COLO829 (cell line): ENCODE data around the gene DAAM1.

Source experiments
- DNase-seq: peaks from one replicate; pipeline ENCODE4 v3.0.0; 2012; ENCODE audit warnings: low spot score

DAAM1 gene

GRCh38 chr14:59341858-59342477, 153.5 kb downstream of the DAAM1 start:
- no peak for DNase-seq

- no peak for DNase-seq
Measured at GRCh38 chr14:59342516-59343484, 154.3 kb downstream of the DAAM1 start.

DNA sequence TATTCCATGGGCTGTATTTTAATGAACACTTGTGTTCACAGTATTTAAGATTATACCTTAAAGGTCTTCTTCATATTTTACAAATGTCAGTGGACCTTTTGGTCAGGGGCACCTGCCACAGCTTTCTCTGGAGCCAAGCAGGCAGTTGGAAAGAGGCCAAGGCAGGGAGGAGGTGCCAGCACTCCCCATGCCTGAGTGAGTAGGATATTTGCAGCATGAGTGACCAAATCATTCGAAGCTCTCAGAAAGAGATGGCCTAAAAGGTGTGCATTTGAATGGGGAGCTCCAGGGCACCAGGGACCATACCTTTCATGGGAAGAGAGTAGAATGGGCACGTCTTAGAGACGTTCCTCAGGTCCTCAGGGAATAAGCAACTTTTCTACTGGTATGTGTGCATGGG, 155.1 kb downstream of the DAAM1 start:
- no peak for DNase-seq

DNA sequence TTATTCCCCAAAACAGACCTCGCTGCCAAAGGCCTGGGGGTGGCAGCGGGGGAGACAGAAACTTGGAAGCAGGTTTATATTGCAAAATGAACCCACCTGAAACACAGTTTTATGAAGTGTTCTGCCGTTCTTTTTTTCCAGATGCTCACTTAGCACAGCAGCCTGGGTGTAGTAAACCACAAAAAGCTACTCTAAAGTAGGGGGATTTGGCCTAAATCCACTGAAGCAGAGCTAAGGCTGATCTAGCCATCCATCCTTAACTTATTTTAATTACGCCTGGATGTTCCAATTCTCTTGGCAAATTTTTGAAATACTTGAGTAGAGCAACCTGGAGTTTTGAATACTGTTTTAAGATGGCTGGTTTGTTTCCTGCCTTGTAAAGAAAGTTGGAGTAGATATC, 155.5 kb downstream of the DAAM1 start:
- DNase-seq = no peak

DNA sequence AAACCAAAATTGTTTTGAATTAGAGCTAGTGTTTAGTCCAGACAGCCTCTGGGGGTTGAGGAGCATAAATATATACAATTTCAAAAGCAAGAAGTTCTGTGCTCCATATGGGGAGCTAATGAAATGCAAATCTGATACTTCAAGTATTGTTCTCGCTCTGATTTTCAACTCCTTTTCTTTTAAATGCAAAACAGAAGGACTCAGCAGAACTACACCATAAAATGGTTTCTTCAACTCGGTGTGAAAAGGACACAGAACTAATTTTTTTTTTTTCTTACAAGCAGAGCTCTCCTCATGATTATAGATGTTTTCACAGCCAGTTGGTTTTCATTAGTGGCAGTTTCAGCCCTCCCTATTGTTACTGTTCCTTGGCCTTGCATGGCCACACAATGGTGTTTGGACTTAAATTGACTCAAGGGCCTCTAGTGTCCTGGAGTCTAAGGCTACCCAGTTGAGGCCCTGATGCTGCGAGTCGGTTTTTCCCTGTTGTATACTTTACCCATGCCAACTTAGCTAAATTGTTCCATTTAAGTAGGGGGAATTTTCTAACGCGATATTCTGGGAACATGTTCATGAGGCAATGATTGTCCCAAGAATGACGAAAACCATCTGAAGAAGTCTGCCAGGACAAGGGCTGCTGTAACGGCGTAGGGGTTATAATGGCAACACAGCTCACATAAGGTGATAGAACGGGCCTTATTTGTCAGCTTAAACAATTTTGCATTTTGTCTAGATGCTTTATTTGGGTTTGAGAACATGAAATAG, 156.4 kb downstream of the DAAM1 start:
- DNase-seq = no peak

- DNase-seq = no peak
Measured at GRCh38 chr14:59346329-59346728, 157.9 kb downstream of the DAAM1 start.

DNA sequence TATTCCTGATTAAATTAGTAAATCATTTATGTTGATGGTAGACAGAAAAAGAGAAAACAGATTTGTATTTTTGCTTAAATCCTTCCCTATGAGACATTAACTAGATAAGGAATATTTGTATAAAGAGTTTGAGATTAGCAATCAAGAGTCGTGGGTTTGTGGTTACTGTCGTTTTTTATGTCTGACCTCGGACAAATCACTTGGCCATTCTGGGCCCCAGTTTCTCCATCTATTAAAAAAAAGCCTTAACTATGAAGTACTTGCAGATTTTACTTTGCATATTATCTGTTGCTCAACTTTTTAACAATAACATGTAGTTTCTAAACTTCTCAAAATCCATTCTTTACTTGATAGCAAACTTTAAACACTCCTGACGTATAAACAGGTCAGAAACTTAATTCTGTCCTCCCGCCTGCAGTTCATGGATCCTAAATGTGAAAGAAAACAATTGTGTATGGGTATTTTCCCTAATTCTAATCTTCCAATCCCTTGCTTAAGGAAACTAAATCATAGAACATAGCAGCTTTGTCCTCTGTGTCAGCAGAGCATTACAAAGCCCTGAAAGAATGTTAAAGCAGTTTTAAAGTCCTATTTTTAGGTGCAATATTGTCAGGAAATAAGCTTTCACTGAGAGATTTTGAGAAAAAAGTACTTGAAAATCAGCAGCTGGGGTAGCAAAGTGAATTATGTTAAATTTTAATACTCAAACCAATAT, 158.5 kb downstream of the DAAM1 start:
- DNase-seq = peak; percentile 26

- DNase-seq = no peak
Measured at GRCh38 chr14:59347511-59347900, 159.0 kb downstream of the DAAM1 start.

DNA sequence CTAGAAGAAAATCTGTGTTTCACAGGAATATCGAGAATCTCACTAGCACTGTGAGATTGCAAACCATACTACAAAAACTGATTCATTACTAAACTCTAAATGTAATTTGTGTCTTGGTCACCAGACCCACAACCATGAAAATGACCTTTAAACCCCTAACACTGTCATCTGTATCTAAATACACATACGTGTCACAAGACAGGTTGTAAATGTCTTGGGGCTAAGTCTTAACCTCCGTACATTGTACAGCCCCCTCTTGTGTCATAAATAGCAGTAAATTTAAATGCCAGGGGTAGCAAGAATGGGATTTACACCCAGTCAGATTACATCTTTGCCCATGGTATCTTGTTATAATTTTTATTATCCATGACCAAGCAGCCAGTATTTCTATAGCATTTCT, 159.4 kb downstream of the DAAM1 start:
- DNase-seq = no peak

DNA sequence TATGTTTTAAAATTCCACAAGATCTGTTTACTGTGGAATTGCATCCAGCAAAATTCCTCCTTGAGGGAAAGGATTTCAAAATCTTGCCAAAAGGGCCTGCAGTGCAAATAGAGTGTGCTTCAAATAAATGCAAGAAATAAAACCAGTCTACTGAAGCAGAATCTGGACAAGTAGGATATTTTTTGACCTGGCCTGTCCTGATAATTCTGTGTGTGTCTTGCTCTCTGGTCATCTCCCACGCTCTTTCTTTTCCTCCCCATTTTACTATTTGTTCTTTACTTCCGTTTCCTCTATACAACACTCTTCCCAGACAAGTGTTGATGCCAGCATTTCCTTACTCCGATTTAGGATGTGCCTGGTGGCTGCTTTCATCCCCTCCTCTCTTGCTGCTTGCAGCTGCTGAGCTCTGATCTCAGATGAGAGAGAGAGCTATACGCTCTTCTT, 160.8 kb downstream of the DAAM1 start:
- no peak for DNase-seq

DNA sequence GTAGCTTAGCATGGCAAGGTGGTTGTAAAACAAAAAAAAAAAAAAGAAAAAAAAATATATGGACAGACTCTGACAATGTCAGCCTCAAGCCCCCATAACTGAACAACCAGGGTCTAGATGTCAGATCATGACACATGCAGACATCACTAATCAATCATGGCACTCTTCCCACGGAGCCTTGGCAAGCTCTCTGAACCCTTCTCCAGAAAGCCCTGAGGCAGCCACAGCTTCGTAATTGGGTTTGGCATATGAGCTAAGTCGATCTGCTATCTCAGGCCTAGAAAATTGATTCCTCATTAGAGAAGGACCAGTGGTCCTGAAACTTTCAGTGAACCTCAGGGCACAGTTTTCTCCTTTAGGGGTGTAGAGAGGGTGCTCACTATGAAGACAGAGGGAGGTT, 164.5 kb downstream of the DAAM1 start:
- DNase-seq = no peak

- DNase-seq = no peak
Measured at GRCh38 chr14:59354666-59355065, 166.2 kb downstream of the DAAM1 start.

- no peak for DNase-seq
Measured at GRCh38 chr14:59355091-59355490, 166.6 kb downstream of the DAAM1 start.

DNA sequence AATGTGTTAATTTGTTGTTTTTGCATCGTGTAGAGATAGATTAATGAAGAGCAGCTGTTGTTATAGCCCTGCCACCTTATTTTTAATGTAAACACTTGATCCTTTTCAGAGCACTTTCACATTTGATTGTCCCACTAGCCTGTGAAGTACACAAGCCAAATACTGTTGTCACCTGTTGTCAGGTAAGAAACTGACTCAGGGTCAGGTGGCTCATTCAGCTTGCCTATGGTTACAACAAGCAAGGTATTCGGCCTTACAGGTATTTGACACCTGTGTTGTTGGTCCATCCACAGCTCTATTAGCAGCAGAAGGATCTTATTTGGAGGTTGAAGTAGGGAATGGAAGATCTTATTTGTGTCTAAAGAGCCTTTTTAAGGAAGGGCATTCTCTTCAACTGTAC, 167.8 kb downstream of the DAAM1 start:
- no peak for DNase-seq

- DNase-seq = no peak
Measured at GRCh38 chr14:59356767-59357166, 168.3 kb downstream of the DAAM1 start.

DNA sequence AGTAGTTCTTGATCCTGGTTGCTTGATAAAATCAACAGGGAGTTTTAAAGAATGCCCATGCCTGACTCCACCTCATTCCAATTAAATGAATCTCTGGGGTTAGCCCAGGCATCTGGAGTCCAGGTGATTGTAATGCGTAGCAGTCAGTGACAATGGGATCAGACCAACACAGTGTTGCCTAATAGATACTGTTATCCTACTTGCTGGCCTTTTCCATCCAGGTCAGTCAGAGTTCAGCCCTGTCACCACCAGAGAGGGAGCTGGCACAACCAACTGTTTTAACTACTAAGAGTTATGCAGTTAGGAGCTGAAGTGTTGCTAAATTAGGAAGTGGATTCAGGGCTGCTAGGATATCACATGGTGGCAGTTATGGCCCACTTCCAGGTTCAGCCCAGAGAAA, 169.6 kb downstream of the DAAM1 start:
- DNase-seq = no peak

GRCh38 chr14:59358784-59359183, 170.3 kb downstream of the DAAM1 start:
- no peak for DNase-seq

GRCh38 chr14:59359431-59360124, 171.1 kb downstream of the DAAM1 start:
- DNase-seq = no peak

DNA sequence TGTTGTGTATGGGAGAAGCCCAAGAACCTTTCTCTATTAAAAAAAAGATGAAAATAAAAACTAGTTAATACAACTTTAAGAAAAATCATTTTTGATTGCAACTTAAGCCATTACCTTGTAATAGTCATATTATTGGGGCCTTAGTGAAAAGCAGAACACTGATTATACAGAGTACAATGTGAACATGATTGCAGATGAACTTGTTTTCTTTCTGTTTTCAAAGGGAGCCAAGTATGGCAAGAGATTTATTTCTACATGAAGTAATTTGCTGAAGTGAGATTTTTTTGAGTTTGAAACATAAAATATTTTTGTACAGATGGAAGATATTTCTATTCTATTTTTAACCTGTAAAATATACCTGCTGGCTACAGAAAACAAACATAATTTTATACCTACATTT, 171.8 kb downstream of the DAAM1 start:
- DNase-seq = no peak

GRCh38 chr14:59360923-59361794, 172.7 kb downstream of the DAAM1 start:
- no peak for DNase-seq
